OCI-LY1 (cell line): ENCODE results near the gene CPSF4.

Experiments used
- H2AFZ ChIP-seq: fragments of 200-600 bp; sonication (generic), shearing (Covaris generic); 2 replicates; pipeline ENCODE4 v1.6.0; 2014; ENCODE audit warnings: antibody characterized with exemption, mild to moderate bottlenecking, low read length
- H3F3A ChIP-seq: fragments of 200-600 bp; sonication (generic), shearing (Covaris generic); 2 replicates; pipeline ENCODE4 v1.6.0; 2014; ENCODE audit warnings: mild to moderate bottlenecking, antibody characterized with exemption, low read length, moderate library complexity; ENCODE audit not compliant: insufficient read depth
- H3K27ac ChIP-seq: fragments of 200-600 bp; sonication (generic); 2 replicates; pipeline ENCODE4 v1.5.1; 2014; ENCODE audit warnings: low read length, mixed run types, mild to moderate bottlenecking, low read depth; ENCODE audit not compliant: poor library complexity, severe bottlenecking
- H3K27me3 ChIP-seq: fragments of 200-600 bp; sonication (generic); 2 replicates; pipeline ENCODE4 v1.6.0; 2014; ENCODE audit warnings: antibody characterized with exemption, mild to moderate bottlenecking, low read length, moderate library complexity; ENCODE audit not compliant: insufficient read depth
- H3K36me3 ChIP-seq: fragments of 200-600 bp; sonication (generic); 2 replicates; pipeline ENCODE4 v1.6.1; 2014; ENCODE audit warnings: mild to moderate bottlenecking, antibody characterized with exemption, low read length, moderate library complexity, mixed read lengths; ENCODE audit not compliant: insufficient read depth
- H3K4me1 ChIP-seq: fragments of 200-600 bp; sonication (generic); 2 replicates; pipeline ENCODE4 v1.5.1; 2014; ENCODE audit warnings: mild to moderate bottlenecking, low read length, moderate library complexity; ENCODE audit not compliant: insufficient read depth, severe bottlenecking
- H3K4me2 ChIP-seq: fragments of 200-600 bp; sonication (generic), shearing (Covaris generic); 2 replicates; pipeline ENCODE4 v1.6.1; 2014; ENCODE audit warnings: low read length
- H3K4me3 ChIP-seq: fragments of 200-600 bp; sonication (generic); 2 replicates; pipeline ENCODE4 v1.5.1; 2014; ENCODE audit warnings: low read length, low read depth, mild to moderate bottlenecking, mixed read lengths; ENCODE audit not compliant: poor library complexity, severe bottlenecking
- H3K79me2 ChIP-seq: fragments of 200-600 bp; shearing (Covaris generic); 2 replicates; pipeline ENCODE4 v1.6.1; 2016; ENCODE audit warnings: mixed run types, low read length, mixed read lengths; ENCODE audit not compliant: insufficient read depth
- H3K9ac ChIP-seq: fragments of 200-600 bp; sonication (generic), shearing (Covaris generic); 2 replicates; pipeline ENCODE4 v1.6.1; 2014; ENCODE audit warnings: mild to moderate bottlenecking, low read length, mixed read lengths
- H3K9me2 ChIP-seq: fragments of 200-600 bp; sonication (generic), shearing (Covaris generic); 2 replicates; pipeline ENCODE4 v1.6.1; 2014; ENCODE audit warnings: low read depth, mild to moderate bottlenecking, low read length, mixed read lengths
- H3K9me3 ChIP-seq: fragments of 200-600 bp; shearing (Covaris generic); 2 replicates; pipeline ENCODE4 v1.6.1; 2014; ENCODE audit warnings: low read length, mixed read lengths
- H4K20me1 ChIP-seq: fragments of 200-600 bp; sonication (generic), shearing (Covaris generic); 2 replicates; pipeline ENCODE4 v1.6.0; 2016; ENCODE audit warnings: mild to moderate bottlenecking, low read length; ENCODE audit not compliant: insufficient read depth
- EZH2 ChIP-seq: fragments of 200-600 bp; sonication (generic), shearing (Covaris generic); IDR thresholded peaks from 2 replicates; pipeline ENCODE4 v1.8.0; 2017; ENCODE audit warnings: borderline replicate concordance, mixed run types, mild to moderate bottlenecking, antibody characterized with exemption, low read length, moderate library complexity, mixed read lengths
- TF ChIP-seq, protein P1 (sequence below): fragments of 200-600 bp; sonication (generic), shearing (Covaris generic); IDR thresholded peaks from 2 replicates; pipeline ENCODE4 v1.5.1; 2017; ENCODE audit warnings: mild to moderate bottlenecking, antibody characterized with exemption, low read length, moderate library complexity, mixed read lengths

CPSF4 gene

DNA sequence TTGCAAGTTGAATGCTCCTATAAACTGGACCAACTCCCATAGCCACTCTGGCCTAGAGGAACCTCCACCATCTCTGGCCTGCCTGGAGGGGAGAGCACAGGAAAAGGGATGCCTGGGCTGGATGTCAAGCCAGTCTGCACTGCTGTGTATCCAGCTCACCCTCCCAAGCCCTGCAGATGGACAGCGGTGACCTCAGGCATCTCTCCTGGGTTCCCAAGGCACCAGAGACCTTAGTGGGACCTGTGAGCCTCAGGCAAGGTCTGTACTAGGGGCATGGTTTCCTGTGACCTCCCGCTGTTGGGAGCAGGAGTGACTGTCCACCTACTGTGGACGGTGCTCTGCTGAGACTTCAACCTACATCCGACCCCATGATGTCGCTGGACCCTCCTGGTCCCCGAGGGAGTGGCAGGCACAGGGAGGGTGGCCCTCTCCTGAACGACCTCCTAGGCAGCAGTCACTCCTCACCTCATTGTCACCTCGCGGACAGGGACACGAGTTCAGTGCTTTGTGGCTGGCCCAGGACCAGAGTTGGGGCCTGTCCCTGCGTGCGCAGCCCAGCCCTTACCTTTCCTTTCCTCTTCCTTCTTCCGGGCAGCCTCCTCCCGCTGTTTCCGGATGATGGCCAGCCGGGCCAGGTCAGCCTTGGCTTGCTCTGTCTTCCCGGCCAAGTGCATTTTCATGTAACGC is 41.3 kb upstream of the CPSF4 start:
- Histone ChIP-seq H3K27ac (no peak overlapping the region), H3K27me3 (no peaks in the 10 kb centered on the region), H3K36me3 (peaks cover 92% of the 10 kb centered on the region), H4K20me1 (no peaks in the 10 kb centered on the region), H3K4me3 (no peak overlapping the region), H3K9me2 (no peaks in the 10 kb centered on the region), H3K4me1 (peaks cover 11% of the 10 kb centered on the region), H2AFZ (no peak overlapping the region), H3K79me2 (no peaks in the 10 kb centered on the region), H3F3A (no peaks in the 10 kb centered on the region), H3K4me2 (no peak overlapping the region), H3K9ac (no peak overlapping the region), H3K9me3 (no peaks in the 10 kb centered on the region)
- no peak for TF ChIP-seq EZH2
- TF ChIP-seq, protein P1, sequence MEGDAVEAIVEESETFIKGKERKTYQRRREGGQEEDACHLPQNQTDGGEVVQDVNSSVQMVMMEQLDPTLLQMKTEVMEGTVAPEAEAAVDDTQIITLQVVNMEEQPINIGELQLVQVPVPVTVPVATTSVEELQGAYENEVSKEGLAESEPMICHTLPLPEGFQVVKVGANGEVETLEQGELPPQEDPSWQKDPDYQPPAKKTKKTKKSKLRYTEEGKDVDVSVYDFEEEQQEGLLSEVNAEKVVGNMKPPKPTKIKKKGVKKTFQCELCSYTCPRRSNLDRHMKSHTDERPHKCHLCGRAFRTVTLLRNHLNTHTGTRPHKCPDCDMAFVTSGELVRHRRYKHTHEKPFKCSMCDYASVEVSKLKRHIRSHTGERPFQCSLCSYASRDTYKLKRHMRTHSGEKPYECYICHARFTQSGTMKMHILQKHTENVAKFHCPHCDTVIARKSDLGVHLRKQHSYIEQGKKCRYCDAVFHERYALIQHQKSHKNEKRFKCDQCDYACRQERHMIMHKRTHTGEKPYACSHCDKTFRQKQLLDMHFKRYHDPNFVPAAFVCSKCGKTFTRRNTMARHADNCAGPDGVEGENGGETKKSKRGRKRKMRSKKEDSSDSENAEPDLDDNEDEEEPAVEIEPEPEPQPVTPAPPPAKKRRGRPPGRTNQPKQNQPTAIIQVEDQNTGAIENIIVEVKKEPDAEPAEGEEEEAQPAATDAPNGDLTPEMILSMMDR, result no peak

DNA sequence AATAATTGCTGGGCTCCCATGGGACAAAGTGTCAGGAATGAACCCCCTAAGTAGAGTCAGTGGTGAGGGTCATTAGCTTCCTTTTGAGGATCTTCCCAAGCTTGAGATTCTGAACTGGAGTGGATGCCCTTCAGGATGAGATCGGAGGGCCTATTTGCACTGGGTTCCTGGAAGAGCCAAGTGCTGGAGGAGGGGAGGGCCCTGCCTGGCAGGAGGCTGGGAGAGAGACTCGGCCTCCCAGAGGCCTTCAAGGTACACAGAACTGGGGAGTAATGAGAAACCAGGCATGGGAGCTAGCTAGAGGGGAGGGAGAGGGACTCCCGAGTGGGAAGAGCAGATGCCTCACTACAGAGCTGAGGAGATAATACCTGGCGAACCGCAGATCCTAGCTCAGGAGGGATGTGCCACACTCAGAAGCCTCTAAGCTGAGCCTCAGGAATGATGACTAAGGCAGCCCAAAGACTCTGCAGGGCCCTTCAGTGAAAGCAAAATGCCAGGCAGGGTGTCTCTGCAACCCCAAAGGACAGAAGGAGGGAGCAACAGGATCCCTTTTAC is 39.8 kb upstream of the CPSF4 start:
- Histone ChIP-seq H3K27ac (no peak overlapping the region), H3K9ac (no peak overlapping the region), H2AFZ (no peak overlapping the region), H3K79me2 (no peaks in the 10 kb centered on the region), H3K36me3 (peaks cover 97% of the 10 kb centered on the region), H3K4me3 (no peak overlapping the region), H3K27me3 (no peaks in the 10 kb centered on the region), H3K9me2 (no peaks in the 10 kb centered on the region), H3K4me2 (no peak overlapping the region), H3K9me3 (no peaks in the 10 kb centered on the region), H4K20me1 (no peaks in the 10 kb centered on the region), H3F3A (no peaks in the 10 kb centered on the region), H3K4me1 (no peaks in the 10 kb centered on the region)
- TF ChIP-seq EZH2, result no peak
- TF ChIP-seq, protein P1, result no peak

- TF ChIP-seq, protein P1, result no peak
- TF ChIP-seq EZH2, result no peak
- Histone ChIP-seq H3K9me3 (no peaks in the 10 kb centered on the region), H3K9me2 (no peaks in the 10 kb centered on the region), H3K36me3 (peaks cover 97% of the 10 kb centered on the region), H3K9ac (no peak overlapping the region), H2AFZ (no peak overlapping the region), H3K27me3 (no peaks in the 10 kb centered on the region), H3K4me1 (no peaks in the 10 kb centered on the region), H3K4me3 (no peak overlapping the region), H3K27ac (no peak overlapping the region), H3K4me2 (no peak overlapping the region), H3F3A (no peaks in the 10 kb centered on the region), H4K20me1 (no peaks in the 10 kb centered on the region), H3K79me2 (no peaks in the 10 kb centered on the region)
Measured at GRCh38 chr7:99399597-99399996, 39.1 kb upstream of the CPSF4 start.
